Measurements from ENCODE around the gene MARVELD1.

GRCh38 chr10:97705006-97705670, 8.4 kb upstream of the MARVELD1 start:
- no peak for TF ChIP-seq CTCF (conservative IDR thresholded peaks at IDR 0.05; ENCODE audit: low read depth, low read length)
- TF ChIP-seq MXI1 (IDR thresholded peaks at IDR 0.05; ENCODE audit: borderline replicate concordance, low read depth, low read length) = no peak

All from IMR-90 (cell line).